ENCODE measurements around the gene TNK2. TPM values are rescaled to one million over a fixed set of nuclear protein-coding genes. Genes with fewer than 3 reads are reported as not detected.
"Not testable (repeated sequence)": the region's sequence is repeated elsewhere in the genome, so short reads cannot be mapped to it uniquely, and the experiment has no call there.

Gene TNK2
- total RNA-seq, 2 experiments from 2014 or later = 43.6 to 92.1 TPM

DNA sequence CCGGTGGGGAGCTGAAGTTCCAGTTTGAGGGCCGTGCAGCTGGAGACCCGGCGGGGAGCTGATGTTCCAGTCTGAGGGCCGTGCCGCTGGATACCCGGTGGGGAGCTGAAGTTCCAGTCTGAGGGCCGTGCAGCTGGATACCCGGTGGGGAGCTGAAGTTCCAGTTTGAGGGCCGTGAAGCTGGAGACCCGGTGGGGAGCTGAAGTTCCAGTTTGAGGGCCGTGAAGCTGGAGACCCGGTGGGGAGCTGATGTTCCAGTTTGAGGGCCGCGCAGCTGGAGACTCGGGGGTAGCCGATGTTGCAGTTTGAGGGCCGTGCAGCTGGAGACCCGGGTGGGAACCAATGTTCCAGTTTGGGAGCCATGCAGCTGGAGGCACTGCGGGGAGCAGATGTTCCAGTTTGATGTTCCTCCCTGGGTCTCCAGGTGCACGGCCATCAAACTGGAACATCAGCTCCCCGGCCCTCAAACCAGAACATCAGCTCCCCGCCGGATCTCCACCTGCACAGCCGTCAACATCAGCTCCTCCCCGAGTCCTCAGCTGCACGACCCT, 33.0 kb upstream of the TNK2 start:
- POLR2A ChIA-PET = interaction anchor here (0.7 kb wide), 1 partner anchor 60 kb away, joined by 5 read pairs; no protein-coding TSS in a partner anchor
- H3K4me3 ChIP-seq (ENCODE audit: low read depth, low read length, poor library complexity, severe bottlenecking); H2AFZ ChIP-seq (ENCODE audit: low read length); BruUV-seq (replicated peaks); H3K4me1 ChIP-seq (ENCODE audit: insufficient read depth, low read length, poor library complexity, severe bottlenecking); H3K27ac ChIP-seq (ENCODE audit: low read depth, low read length, poor library complexity, severe bottlenecking); H4K20me1 ChIP-seq (ENCODE audit: insufficient read depth, low read length); H3K4me2 ChIP-seq (ENCODE audit: low read length); DNase-seq (ENCODE audit: low spot score); H3K36me3 ChIP-seq (ENCODE audit: insufficient read depth, low read length); H3K79me2 ChIP-seq (ENCODE audit: insufficient read depth, low read depth, low read length); H3K9me2 ChIP-seq (ENCODE audit: insufficient read depth, low read length); H3K9me3 ChIP-seq (ENCODE audit: low read length): not testable (repeated sequence)
- CTCF ChIA-PET (ENCODE audit: unreplicated experiment) = interaction anchor here (1.5 kb wide), 1 partner anchor 16 kb away, joined by 8 read pairs; no protein-coding TSS in a partner anchor
- intact Hi-C loops (cut with micrococcal nuclease; ENCODE audit: unreplicated experiment) = loop anchor here (5.0 kb wide), 1 partner anchor 61 kb away; no protein-coding TSS in a partner anchor

DNA sequence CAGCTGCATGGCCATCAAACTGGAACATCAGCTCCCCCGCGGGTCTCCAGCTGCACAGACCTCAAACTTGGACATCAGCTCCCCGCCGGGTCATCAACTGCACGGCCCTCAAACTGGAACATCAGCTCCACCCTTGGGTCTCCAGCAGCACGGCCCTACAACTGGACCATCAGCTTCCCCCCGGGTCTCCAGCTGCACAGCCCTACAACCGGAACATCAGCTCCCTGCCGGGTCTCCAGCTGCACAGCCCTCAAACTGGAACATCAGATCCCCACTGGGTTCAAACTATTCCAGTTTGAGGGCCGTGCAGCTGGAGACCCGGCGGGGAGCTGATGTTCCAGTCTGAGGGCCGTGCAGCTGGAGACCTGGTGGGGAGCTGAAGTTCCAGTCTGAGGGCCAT, 32.5 kb upstream of the TNK2 start:
- not testable (repeated sequence) for H3K9me2 ChIP-seq (ENCODE audit: insufficient read depth, low read length); H3K9me3 ChIP-seq (ENCODE audit: low read length); H3K4me2 ChIP-seq (ENCODE audit: low read length); H3K4me3 ChIP-seq (ENCODE audit: low read depth, low read length, poor library complexity, severe bottlenecking); H3K36me3 ChIP-seq (ENCODE audit: insufficient read depth, low read length); DNase-seq (ENCODE audit: low spot score); H3K27ac ChIP-seq (ENCODE audit: low read depth, low read length, poor library complexity, severe bottlenecking); H4K20me1 ChIP-seq (ENCODE audit: insufficient read depth, low read length); H3K79me2 ChIP-seq (ENCODE audit: insufficient read depth, low read depth, low read length); H2AFZ ChIP-seq (ENCODE audit: low read length); H3K4me1 ChIP-seq (ENCODE audit: insufficient read depth, low read length, poor library complexity, severe bottlenecking); BruUV-seq (replicated peaks)
- ChIA-PET CTCF (ENCODE audit: unreplicated experiment) (interaction anchor here (1.5 kb wide), 1 partner anchor 16 kb away, joined by 8 read pairs; no protein-coding TSS in a partner anchor), POLR2A (interaction anchor here (0.7 kb wide), 2 partner anchors 60 to 229 kb away, joined by 5 read pairs; no protein-coding TSS in a partner anchor)
- intact Hi-C loops (cut with micrococcal nuclease; ENCODE audit: unreplicated experiment) = loop anchor here (5.0 kb wide), 1 partner anchor 61 kb away; no protein-coding TSS in a partner anchor

DNA sequence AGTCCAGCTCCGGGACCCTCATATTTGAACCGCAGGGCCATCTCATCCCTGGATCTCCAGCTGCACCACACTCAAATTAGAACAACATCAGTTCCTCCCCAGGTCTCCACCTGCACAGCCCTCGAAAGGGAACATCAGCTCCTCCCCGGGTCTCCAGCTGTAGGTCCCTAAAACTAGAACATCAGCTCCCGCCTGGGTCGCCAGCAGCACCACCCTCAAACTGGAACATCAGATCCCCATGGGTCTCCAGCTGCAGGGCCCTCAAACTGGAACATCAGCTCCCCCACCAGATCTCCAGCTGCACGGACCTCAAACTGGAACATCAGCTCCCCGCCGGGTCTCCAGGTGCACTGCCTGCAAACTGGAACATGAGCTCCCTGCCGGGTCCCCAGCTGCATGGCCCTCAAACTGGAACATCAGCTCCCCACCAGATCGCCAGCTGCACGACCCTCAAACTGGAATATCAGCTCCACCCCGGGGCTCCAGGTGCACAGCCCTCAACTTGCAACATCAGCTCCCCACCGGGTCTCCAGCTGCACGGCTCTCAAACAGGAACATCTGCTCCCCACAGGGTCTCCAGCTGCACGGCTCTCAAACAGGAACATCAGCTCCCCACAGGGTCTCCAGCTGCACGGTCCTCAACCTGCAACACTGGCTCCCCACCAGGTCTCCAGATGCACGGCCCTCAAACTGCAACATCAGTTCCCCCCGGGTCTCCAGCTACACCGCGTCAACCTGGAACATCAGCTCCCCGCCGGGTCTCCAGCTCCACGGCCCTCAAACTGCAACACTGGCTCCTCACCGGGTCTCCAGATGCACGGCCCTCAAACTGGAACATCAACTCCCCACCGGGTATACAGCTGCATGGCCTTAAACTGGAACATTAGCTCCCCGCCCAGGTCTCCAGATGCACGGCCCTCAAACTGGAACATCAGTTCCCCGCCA, 31.4 kb upstream of the TNK2 start:
- H2AFZ ChIP-seq (ENCODE audit: low read length); BruUV-seq (replicated peaks); H3K4me2 ChIP-seq (ENCODE audit: low read length); H4K20me1 ChIP-seq (ENCODE audit: insufficient read depth, low read length); H3K27ac ChIP-seq (ENCODE audit: low read depth, low read length, poor library complexity, severe bottlenecking); H3K4me1 ChIP-seq (ENCODE audit: insufficient read depth, low read length, poor library complexity, severe bottlenecking); DNase-seq (ENCODE audit: low spot score); H3K9me3 ChIP-seq (ENCODE audit: low read length); H3K36me3 ChIP-seq (ENCODE audit: insufficient read depth, low read length); H3K79me2 ChIP-seq (ENCODE audit: insufficient read depth, low read depth, low read length); H3K9me2 ChIP-seq (ENCODE audit: insufficient read depth, low read length); H3K4me3 ChIP-seq (ENCODE audit: low read depth, low read length, poor library complexity, severe bottlenecking): not testable (repeated sequence)
- intact Hi-C loops (cut with micrococcal nuclease; ENCODE audit: unreplicated experiment) = loop anchor here (5.0 kb wide), 1 partner anchor 63 kb away; no protein-coding TSS in a partner anchor
- POLR2A ChIA-PET = interaction anchor here (0.7 kb wide), 2 partner anchors 10 to 228 kb away, joined by 5 to 6 read pairs; no protein-coding TSS in a partner anchor
- CTCF ChIA-PET (ENCODE audit: unreplicated experiment) = interaction anchor here (1.5 kb wide), 1 partner anchor 15 kb away, joined by 8 read pairs; no protein-coding TSS in a partner anchor

DNA sequence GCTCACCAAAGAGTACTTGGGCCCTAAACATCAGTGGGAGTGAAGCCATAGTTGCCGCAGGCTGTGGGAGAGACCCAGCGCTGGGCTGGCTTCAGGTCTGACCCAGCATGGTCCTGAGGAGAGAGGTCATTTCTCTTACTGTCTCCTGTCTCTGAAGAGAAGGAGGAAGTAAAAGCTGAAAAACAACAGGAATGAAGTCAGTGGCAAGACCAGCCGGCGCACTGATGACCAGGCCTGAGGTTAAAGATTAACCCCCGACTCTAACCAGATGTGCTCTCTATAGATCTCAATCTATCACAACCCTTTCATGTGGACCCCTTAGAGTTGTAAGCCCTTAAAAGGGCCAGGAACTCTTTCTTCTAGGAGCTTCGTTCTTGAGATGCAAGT, 24.7 kb upstream of the TNK2 start:
- H3K27ac ChIP-seq (ENCODE audit: low read depth, low read length, poor library complexity, severe bottlenecking); H3K36me3 ChIP-seq (ENCODE audit: insufficient read depth, low read length); H3K79me2 ChIP-seq (ENCODE audit: insufficient read depth, low read depth, low read length); CTCF ChIA-PET (ENCODE audit: unreplicated experiment); BruUV-seq (replicated peaks); H4K20me1 ChIP-seq (ENCODE audit: insufficient read depth, low read length); H2AFZ ChIP-seq (ENCODE audit: low read length); DNase-seq (ENCODE audit: low spot score); H3K9me3 ChIP-seq (ENCODE audit: low read length); intact Hi-C loops (cut with micrococcal nuclease; ENCODE audit: unreplicated experiment); H3K9me2 ChIP-seq (ENCODE audit: insufficient read depth, low read length); H3K4me2 ChIP-seq (ENCODE audit: low read length); H3K4me3 ChIP-seq (ENCODE audit: low read depth, low read length, poor library complexity, severe bottlenecking); H3K4me1 ChIP-seq (ENCODE audit: insufficient read depth, low read length, poor library complexity, severe bottlenecking): not testable (repeated sequence)
- POLR2A ChIA-PET = interaction anchor here (0.6 kb wide), 2 partner anchors 20 to 395 kb away, joined by 3 to 4 read pairs; no protein-coding TSS in a partner anchor

Measured in OCI-LY7 (cell line).